HG02610 (cell line): ENCODE measurements around the gene MME.
"Not testable (repeated sequence)": the region's sequence is repeated elsewhere in the genome, so short reads cannot be mapped to it uniquely, and the experiment has no call there.

ENCODE experiments used
- ATAC-seq: cut with Tn5 transposase; IDR thresholded peaks from one replicate; pipeline ENCODE4 v1.9.1; 2021; ENCODE audit warnings: mild to moderate bottlenecking, moderate library complexity; ENCODE audit not compliant: unreplicated experiment

MME gene

DNA sequence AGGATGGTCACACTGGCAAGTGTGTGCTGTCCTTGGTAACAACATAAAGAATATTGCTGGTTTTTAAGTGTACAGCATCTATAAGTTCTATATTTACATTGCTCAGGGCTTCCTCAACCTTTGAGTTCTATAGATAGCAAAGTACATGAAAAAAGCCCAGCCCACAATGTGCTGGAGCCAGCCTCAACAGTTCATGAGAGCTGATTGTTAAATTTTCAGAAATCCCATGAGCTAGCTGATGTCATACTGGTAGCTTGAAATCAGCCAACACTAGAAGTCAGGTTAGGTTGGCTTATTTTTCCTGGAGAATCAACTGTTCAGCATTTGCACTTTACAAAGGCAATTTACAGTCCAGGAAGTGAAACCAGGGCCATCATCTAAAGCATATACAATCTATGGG lies 110.6 kb downstream of the MME start:
- no peak for ATAC-seq

DNA sequence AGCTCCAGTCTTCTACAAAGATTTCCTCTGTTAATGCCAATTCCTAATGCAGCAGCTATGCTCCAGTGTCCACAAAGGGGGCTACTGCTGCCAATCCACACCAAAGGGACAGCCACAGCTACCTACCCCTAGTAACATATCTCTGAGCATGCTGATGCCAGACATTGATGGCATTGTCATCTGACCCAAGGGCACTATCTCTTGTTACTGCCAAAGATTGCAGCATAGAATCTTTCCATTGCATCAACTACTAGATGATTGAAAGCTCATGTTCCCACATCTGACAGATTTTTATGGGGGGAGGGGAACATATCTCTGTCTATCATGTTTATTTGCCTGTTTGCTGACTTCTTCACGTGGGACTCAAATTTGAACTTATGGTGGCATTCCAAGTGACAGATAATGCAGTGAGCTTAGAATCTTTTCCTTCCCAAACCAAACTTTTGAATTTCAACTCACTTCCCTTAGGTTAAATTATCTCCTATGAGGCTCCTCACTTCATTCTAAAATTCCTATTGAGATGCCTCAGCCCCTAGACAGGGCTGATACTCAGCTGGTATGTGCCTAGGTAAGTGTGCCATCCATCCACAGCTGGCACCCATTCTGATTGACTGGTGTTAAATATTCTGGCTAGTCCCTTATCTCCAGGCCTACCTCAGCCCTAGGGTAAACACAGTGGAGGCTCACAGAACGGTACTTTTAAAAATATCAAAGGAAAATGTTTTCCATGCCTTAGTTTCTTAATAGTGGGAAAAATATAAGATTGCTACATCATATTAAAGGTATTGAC lies 113.0 kb downstream of the MME start:
- no peak for ATAC-seq

DNA sequence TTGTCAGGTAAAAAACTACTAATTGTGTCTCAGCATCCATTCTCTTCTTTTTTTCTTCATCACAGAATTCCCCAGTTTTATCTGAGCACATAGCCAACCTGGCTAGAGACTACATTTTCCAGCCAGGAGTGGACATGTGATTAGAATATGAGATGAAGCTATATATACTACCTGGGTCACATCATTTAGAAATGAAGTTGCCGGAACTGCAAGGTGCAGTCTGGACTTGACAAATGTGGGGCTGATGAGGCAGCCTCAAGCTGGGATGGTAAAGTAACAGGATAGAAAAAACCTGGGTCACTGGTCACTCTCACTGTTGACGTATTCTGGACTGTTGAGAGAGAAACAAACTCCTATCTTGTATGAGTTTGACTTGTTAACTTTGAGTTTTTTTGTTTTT lies 113.7 kb downstream of the MME start:
- no peak for ATAC-seq

DNA sequence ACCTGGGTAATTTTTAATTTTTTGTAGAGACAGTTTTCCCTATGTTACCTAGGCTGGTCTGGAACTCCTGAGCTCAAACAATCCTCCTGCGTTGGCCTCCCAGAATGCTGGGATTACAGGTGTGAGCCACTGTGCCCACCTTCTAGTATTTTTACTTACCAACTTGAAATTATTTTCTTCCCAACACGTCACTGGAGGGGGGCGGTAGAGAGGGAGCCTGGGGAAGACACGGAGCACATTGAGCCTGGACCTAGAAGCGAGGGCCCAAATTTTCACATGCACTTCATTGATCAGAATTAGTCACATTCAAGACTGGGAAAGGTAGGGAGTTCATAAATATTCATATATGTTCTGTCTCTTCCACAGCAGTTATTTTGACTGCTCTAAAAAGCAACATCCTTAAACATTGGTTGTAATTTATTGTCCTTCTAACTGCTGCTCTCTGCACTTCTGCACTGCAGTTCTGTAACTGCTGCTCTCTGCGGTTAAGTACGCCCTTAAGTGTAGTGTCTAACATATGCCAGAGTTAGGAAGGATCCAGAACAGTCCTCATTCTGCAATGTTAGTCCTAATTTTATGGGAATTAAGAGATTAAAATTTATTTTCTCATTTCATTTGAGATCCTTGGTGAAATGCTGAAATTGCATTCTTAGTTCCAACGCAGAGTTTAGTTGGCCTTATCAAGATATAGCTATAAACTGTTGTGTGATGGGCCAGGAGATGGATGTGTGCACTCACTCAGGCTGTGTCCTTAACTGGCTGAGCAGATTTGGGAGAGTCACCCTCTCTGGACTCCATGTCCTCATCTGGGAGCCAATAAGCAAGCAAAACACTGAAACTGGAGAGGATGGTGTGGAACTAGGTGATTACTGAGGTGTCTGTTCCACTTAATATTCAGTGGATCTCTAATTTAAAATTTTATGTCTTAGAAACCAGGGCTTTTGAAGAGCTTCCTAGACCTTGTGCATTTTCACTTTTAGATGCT lies 115.1 kb downstream of the MME start:
- no peak for ATAC-seq

DNA sequence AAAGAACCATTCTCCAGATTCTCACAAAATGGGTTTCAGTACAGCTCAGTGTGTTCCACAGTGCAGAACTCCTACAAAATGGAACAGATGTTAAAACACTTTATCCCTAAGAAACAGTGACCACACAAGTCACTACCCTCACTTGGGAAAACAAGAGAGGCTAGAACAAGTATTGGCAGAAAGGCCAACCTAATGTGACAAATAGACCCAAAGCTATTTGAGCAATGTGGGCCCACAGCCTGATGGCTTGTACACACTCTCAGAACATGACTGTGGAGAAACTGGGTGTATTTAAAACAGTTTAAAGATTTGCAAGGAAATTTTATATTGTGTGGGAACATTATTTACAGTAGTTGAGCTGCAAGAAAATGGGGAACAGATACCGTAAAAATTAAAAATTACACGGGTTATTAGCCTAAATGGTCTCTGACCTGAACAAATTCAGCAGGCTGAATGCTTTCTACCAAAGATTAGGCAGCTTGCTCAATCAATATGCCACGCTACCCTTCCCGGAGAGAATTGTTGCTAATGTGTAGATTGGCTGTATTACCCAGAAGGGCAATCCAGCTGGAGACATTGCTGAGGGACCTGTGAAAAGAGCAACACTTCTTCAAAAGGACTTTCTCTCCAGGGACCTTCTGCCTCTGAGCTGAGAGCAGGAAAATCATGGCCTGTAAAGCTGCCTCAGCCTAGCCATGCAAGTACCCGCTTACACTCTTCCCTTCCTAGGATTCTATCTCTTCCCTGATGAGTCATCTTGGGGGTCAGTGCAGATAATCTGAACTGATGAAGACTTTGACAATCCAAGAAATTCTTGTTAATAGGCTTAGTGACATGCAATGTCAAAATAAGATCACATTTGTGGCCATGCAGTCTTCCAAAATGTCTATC lies 116.3 kb downstream of the MME start:
- ATAC-seq, result no peak

DNA sequence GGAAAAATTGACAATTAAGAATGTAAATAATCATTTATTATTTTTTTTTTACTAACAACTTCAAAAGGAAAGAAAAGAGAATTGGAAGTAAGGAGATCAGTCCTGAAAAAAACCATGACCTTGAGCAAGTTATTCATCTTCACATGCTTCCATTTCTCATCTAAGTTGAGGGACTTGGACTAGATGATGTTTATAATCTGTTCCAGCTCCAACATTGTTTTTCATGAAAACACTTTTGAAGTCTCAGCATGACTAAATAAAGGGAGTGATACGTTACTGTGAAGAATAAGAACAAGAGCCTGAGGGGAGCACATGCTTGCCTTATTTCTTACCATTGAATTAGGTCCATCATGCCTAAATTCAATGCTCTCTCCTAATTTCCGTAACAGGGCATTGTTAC lies 117.7 kb downstream of the MME start:
- no peak for ATAC-seq

DNA sequence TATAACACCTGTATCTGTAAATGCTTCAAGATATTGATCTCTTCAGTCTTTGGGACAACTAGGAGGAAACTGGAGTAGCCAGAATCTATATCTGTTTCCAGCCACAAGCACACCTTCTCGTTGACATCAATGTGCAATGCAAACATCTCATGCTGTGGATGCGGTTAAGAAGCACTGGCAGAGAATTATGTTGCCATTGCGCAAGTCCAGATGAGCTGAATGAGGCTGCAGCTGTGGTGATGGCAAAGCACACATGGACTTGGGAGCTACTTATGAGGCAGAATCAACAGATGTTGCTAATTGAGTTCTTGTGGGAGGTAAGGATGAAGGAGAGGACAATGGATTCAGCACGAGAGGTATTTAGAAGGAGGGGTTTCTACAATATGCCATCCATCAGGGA lies 122.5 kb downstream of the MME start:
- no peak for ATAC-seq

DNA sequence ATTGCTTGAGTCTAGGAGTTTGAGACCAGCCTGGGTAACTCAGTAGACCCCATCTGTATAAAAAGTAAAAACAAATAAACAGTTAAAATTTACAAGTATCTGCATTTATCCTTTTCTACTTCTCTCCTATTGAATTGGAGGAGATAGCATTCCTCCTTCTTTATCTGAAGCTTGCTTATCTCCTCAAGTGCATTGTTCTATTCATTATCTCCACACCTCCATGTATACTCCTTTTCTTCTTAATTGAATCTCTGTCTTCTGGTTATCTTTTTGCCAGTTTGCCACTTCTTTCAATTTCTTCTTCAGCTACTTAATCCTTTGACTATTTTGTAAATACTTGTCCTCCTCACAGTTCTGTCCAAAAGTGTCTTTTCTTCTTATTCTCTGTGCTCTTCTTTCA lies 124.7 kb downstream of the MME start:
- ATAC-seq, result no peak

DNA sequence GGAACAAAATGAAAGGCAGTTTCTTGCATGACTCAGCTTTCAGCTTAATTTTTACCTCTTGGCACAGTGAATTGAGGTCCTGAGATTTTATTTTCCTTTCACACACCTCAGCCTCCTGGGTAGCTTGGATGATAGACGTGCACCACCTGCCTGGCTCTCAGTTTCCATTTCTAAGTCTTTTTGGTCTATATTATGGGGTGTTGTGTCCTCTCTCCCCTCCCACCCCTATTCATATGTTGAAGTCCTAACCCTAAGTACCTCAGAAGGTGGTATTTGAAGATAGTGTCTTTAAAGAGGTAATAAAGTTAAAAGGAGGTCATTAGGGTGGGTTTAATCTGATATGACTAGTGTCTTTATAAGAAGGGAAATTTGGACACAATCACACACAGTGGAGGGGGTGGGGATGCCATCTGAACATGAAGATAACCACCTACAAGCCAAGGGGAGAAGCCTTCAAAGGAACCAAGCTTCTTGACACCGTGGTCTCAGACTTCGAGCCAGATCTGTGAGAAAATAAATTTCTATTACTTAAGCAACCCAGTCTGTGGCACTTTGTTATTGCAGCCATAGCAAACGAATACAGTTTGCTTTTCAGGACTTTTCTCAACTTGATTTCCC lies 128.2 kb downstream of the MME start:
- no peak for ATAC-seq

DNA sequence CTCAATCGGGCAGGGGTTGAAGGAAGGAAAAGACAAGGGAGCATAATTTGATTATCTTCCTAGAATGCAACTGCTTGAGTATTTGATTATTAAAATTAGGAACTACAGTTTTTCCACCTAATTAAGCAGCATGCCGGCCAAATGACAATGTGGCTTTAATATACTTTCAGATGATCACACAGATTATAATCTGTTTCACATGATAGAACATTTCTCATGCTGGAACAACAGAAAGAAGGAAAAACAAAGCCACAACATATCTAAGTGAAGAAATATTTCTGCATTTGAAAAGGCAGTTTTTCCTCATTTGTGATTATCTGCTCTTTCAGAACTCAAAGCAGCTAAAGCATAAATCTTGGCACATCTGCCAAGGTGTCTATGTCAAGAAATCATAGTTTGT lies 130.6 kb downstream of the MME start:
- ATAC-seq, result no peak

DNA sequence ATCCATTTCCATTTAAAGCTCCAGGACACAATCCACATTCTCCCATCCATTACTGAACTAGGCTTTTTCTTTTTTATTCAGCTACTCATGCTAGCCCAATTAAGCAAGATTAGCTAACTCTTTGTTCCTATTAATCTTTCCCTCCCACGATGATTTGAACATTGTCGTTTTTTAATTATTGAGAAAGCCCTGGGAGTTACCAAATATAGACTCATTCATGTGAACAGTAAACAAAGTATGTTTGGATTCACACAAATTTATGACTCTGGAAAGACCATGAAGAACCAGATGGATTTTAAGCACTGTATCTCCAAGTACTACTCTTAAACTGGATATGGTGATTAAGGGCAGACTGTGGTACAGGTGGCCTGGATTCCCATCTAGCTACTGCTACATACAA lies 131.1 kb downstream of the MME start:
- ATAC-seq, result no peak

DNA sequence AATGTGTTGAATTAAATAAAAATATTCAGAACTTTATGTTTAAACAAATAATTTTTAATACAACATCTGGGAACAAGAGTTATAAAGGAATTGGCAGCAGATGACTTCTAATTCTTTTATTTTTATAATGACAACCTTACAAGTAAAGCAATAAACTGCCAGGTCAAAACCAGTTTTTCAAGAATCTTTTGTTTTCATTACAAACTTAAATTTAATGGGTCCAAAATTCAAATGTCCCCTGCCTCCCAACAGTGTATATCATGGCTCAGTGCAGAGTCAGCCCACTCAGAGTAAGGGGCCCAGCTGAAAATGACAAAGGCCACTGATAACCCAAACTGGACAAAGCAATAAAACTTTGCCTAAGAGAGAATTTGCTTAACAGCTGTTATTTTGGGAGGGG lies 131.8 kb downstream of the MME start:
- ATAC-seq, result no peak

DNA sequence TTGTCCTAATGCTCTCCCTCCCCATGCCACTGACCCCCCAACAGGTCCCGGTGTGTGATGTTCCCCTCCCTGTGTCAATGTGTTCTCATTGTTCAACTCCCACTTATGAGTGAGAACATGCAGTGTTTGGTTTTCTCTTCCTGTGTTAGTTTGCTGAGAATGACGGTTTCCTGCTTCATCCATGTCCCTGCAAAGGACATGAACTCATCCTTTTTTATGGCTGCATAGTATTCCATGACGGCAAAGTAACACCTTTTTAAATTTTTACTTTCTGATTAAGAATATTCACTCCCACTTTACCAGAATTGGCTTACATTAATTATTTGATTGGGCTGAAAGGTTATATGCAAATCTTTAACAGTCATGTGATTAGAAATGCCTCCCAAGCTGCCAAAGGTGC lies 135.9 kb downstream of the MME start:
- not testable (repeated sequence) for ATAC-seq

DNA sequence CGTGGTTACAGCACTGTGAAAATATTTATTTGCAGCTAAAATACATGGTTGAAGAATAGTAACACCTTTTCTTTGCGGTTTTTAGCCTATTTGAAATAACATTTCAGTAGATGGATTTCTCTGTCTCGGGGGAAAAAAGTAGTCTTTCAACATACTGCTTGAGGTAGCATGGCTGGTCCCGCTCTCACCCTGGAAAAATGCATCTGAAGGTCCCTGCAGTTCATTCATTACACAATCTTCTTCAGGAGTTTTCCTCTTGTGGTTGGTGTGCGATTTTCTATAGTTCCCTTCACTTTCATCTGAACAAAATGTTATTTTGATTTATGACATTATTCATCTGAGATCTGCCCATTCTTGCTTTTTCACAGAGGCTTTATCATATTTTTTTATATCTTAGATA lies 137.5 kb downstream of the MME start:
- no peak for ATAC-seq

DNA sequence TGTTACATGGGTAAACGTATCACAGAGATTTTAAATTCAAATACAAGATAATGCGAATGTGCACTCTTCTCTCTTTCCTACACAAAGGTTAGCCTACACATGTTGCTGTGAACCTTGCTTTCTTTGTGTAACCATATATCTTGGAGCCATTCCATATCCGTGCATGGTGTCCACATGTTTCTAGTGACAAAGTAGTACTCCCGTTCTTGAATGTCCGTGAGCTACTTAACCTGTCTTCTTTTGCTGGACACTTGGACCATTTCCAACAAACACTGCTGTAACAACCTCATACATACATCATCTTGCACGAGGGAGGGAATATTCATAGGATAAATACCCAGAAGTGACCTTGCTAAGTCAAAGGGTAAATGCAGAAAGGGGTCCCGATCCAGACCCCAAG lies 138.3 kb downstream of the MME start:
- no peak for ATAC-seq

DNA sequence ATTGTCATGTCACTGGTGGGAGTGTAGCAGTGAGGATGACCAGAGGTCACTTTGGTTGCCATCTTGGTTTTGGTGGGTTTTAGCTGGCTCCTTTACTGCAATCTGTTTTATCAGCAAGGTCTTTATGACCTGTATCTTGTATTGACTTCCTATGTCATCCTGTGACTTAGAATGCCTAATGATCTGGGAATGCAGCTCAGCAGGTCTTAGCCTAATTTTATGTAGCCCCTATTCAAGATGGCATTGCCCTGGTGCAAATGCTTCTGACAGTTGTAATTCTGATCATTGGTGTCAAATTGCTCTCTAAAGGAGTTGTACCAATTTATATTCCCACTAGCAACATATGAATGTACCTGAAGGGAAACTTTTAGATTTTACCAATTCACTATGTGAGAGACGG lies 139.0 kb downstream of the MME start:
- no peak for ATAC-seq

DNA sequence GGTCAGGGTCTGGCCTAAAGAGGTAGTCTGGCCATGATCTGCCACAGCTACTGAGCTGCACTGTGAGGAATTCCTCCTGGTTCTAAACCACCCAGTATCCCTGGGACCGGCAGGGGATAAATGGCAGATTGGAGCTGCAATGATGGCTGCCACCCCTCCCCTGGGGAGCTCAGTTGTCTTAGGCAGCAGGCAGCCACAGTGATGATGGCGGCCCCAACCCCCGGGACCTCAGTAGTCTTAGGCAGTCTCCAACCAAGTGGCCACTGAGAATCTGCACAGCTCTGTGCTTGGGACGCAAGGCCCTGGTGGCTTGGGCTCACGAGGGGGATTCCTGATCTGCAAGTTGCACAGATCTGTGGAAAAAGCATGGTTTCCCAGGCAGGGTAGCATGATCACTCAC lies 145.3 kb downstream of the MME start:
- ATAC-seq, result no peak

DNA sequence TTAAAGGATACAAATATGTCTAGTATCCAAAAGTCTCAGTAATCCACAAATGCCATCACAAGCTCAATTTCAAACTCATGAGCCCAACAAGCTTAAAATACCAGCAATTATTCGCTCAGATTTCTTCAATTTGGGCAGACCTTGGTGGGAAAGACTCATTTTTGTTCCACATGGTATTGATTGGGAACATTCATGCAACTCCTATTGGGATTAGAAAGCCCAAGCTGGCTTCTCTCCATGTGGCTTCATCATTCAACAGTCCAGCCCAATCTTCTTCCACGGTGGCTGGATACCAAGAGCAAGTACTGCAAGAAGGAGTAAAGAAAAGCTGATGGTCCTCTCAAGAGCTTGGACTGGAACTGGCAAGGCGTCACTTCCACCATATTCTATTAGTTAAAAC lies 147.0 kb downstream of the MME start:
- no peak for ATAC-seq

DNA sequence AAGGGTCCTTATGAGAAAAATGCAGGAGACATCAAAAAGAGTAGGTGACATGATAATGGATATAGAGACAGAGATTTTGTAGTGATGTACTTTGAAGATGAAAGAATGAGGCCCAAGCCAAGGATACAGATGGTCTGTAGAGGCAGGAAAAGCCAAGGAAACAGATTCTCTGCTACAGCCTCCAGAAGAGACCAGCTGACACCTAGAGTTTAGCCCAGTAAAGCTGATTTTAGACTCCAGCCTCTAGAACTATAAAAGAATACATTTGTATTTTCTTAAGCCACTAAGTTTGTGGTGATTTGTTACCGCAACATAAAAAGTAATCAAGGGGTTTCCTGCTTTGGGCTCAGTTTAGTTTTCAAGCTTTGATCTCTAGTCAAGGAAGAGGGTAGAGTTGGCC lies 148.6 kb downstream of the MME start:
- no peak for ATAC-seq

DNA sequence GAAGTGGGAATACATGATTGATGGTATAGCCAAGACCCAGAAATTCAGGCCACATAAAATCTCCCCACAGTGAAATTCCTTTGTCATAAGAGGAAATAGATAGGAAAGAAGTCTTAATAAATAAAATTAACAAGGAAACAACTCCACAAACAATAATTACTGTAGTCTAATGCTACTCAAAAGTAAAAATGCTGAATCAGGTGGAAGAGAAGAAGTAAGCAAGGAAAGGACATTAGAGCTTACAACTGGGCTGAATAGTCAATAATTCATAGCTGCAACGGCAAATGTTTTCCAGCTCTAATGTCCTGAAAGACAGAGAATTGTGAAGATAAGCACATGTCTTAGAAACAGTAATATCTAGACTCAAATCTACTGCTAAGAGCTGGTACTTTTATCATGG lies 149.0 kb downstream of the MME start:
- ATAC-seq, result no peak

DNA sequence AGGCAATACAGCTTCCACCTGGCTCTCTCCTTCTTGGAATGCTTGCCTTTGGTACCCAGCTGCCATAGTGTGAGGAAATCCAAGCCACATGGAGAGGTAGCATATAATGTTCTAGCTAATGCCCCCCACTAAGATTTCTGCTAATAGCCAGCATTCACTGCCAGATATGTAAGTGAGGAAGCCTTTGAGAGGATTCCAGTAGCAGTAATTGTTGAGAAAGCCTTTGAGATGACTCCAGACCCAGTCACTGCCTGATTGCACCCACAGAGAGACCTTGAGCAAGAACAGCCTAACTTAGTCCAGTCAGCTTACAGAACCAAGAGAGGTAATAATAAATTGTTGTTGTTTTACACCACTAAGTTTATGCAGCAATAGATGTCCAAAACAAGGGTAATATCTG lies 150.3 kb downstream of the MME start:
- ATAC-seq, result no peak
